ENCODE results near the gene GSX1. TPM values are rescaled to one million over a fixed set of nuclear protein-coding genes. Genes with fewer than 3 reads are reported as not detected.
A peak's percentile ranks its signal among the peaks of the same experiment; 100 is the strongest.

Gene GSX1
- total RNA-seq, 4 donors from 2014 or later, result not detected

GRCh38 chr13:27822258-27822872 is 30.1 kb downstream of the GSX1 start:
- ATAC-seq (ENCODE audit: low FRiP score), result no peak
- no peak for DNase-seq (ENCODE audit: low spot score)
- TF ChIP-seq CTCF (IDR thresholded peaks at IDR 0.05), result no peak

- DNase-seq (ENCODE audit: low spot score), result no peak
- no peak for ATAC-seq (ENCODE audit: low FRiP score)
- TF ChIP-seq CTCF (IDR thresholded peaks at IDR 0.05), result no peak
Observed at GRCh38 chr13:27822873-27823311, 30.6 kb downstream of the GSX1 start.

DNA sequence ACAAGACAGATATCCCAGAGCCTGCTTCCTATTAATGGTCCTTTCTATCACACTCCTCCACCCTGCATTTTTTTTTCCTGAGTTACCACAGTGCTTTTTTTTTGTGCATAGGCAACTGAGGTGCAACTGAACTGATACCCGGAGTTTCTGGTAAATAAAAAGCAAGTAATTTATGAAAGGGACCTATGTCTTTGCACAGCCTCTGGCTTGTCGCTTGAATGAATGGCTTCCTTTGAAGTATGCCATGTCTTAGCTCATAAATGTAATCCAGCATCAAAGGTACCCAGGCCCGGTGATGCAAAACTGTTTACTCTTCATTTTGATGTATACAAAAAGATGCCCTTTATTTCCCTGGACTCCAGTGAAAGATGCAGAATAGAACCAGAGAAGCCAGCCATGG is 31.8 kb downstream of the GSX1 start:
- DNase-seq (ENCODE audit: low spot score) (no peak), ATAC-seq (ENCODE audit: low FRiP score) (no peak)
- no peak for TF ChIP-seq CTCF (IDR thresholded peaks at IDR 0.05)

DNA sequence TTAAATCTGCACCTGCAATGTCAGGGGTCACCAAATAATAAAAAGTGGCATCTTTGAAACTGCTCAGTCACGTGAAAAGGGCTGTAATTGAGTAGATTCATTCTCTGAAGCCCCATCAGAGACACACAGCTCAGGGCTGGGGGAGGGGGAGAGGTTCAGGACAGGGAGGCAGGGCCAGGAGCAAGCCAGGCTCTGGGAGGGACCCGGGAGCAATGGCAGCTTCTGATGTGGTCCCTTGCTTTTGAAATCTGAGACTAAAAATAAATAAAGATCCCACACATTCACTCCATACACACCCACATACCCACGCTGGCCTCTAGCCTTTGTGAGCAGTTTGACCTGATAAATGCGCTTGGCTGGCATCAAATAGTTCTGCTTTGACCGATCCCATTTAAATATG is 32.8 kb downstream of the GSX1 start:
- no peak for DNase-seq (ENCODE audit: low spot score)
- ATAC-seq (ENCODE audit: low FRiP score), result no peak
- no peak for TF ChIP-seq CTCF (IDR thresholded peaks at IDR 0.05)

DNA sequence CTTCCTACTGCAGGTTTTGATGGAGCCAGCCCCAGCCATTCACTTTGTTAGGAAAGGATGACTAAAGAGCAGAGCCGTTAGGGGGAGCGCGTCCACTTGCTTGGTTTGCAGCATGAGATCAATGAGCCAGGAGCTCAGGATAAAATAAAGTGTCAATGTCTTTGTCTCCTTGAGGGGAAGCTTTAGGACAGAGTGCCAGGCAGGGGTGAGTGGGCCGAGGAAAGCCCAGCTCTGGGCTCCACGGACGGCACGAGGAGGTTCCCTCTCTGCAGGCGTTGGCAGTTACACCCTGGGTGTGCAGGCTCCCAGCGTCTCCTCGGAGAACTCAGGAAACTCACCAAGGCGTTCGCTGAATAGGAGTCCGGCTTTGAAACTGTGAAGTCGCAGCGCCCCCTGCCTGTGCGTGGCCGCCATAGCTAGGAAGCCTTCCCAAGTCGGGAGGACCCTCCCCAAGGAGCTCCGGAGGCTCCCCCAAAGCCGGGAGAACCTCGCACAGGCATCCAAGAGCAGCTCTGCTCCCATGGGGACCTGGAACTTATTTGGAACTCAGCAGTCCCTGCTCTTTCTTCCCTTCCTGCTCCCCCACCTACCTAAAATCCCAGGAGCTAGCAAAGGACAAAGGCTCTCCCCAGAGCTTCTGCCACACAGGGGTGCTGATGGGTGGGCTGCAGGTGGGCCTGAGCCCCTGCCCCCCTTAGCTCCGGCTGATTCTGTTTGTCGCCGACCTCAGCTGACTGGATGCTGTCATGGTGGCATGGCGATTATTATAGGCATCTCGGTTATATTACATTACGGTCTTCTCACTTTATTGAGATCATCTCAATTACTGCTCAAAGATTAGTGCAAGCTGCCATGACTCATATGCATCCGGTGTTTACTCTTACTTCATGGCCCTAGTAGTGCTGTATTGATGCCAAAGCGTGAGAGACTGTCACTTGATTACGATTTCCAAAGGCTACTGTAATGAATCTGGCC is 34.4 kb downstream of the GSX1 start:
- peak in 2 of 3 donors; percentile 53 to 71 for TF ChIP-seq CTCF (IDR thresholded peaks at IDR 0.05)
- peak; percentile 67 for DNase-seq (ENCODE audit: low spot score)
- peak; percentile 77 for ATAC-seq (ENCODE audit: low FRiP score)

GRCh38 chr13:27827646-27828045 is 35.4 kb downstream of the GSX1 start:
- no peak for DNase-seq (ENCODE audit: low spot score)
- no peak for TF ChIP-seq CTCF (IDR thresholded peaks at IDR 0.05)
- ATAC-seq (ENCODE audit: low FRiP score), result no peak

Data from omental fat pad (tissue), 4 donors.